ENCODE measurements around the gene ANO1.

Gene ANO1

GRCh38 chr11:70183483-70184176 lies 105.5 kb downstream of the ANO1 start:
- TF ChIP-seq CTCF (IDR thresholded peaks at IDR 0.05; ENCODE audit: low read depth, low read length), result no peak
- no peak overlapping the region for H3K4me3 ChIP-seq (ENCODE audit: low read depth, low read length)
- in situ Hi-C loops (cut with HindIII; ENCODE audit: low sequenced_read_pairs), result loop anchor here (25.0 kb wide), 1 partner anchor 171 kb away; no protein-coding TSS in a partner anchor
- no peak for DNase-seq (ENCODE audit: low read depth, low spot score)

DNA sequence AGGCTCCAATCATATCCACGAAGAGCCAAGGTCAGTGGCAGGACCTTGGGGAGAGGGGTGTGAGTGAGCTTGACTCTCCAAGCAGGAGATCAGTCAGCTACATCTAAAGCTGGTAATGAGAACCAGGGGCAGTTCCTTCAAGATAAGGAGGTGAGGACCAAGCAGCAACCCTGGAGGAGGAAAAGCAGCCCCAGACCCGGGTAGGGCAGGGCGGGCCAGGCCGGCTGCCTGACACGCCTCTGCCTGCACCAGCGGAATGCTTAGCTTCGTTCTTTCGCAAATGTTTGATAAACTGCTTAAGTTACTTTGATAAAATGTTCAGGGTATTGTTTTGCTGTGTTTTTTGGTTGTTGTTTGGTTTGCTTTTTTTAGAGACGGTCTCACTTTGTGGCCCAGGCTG lies 106.3 kb downstream of the ANO1 start:
- no peak for TF ChIP-seq CTCF (IDR thresholded peaks at IDR 0.05; ENCODE audit: low read depth, low read length)
- H3K4me3 ChIP-seq (ENCODE audit: low read depth, low read length), result no peak overlapping the region
- in situ Hi-C loops (cut with HindIII; ENCODE audit: low sequenced_read_pairs), result loop anchor here (25.0 kb wide), 1 partner anchor 172 kb away; no protein-coding TSS in a partner anchor
- DNase-seq (ENCODE audit: low read depth, low spot score), result no peak

DNA sequence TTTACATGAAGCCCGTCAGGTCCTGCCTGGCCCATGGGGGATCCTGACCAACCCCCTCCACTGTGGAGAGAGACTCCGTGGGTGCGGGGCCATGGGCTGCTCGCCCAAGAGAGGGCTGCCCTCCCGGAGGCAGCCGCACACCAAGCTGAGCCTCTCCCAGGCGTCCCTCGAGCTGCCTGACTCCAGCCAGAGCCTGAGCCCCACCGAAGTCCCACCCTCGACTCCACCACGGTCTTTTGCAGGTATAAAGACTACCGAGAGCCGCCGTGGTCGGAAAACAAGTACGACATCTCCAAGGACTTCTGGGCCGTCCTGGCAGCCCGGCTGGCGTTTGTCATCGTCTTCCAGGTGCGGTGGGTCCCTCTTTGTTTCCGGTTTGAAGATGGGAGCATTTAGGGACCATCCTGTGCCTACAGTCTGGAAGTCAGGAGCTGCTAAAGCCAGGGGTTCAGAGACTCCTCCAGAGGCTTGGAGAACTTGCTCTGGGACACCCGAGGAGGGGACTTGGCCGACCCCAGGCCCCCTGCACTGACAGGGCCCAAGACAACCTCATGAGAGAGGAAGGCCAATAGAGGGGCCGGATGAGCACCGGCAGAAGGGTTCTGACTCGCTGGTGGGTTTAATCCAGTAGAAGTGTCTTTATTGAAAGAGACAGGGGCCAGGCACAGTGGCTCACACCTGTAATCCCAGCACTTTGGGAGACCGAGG lies 107.4 kb downstream of the ANO1 start:
- no peak for DNase-seq (ENCODE audit: low read depth, low spot score)
- H3K4me3 ChIP-seq (ENCODE audit: low read depth, low read length), result no peak overlapping the region
- in situ Hi-C loops (cut with HindIII; ENCODE audit: low sequenced_read_pairs), result loop anchor here (25.0 kb wide), 1 partner anchor 173 kb away; no protein-coding TSS in a partner anchor
- no peak for TF ChIP-seq CTCF (IDR thresholded peaks at IDR 0.05; ENCODE audit: low read depth, low read length)

DNA sequence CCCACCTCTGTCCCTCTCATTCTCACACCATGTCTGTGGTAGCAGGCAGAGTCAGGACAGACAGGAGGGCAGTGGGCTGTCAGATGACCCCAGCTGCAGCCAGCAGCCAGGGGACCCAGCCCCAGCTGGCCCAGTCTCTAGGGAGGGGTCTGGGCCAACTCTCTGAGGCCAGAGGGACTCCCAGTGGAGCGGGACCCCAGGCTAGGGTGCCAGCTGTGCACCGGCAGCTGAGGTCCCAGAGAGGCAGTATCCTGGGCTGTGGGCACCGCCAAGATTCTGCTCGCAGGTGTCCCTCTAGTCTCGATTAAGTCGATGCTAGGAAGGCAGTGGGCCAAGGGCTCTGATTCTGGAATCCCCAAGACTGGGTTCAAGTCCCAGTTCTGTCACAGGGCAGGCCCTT lies 108.3 kb downstream of the ANO1 start:
- DNase-seq (ENCODE audit: low read depth, low spot score), result no peak
- in situ Hi-C loops (cut with HindIII; ENCODE audit: low sequenced_read_pairs), result loop anchor here (25.0 kb wide), 1 partner anchor 174 kb away; no protein-coding TSS in a partner anchor

DNA sequence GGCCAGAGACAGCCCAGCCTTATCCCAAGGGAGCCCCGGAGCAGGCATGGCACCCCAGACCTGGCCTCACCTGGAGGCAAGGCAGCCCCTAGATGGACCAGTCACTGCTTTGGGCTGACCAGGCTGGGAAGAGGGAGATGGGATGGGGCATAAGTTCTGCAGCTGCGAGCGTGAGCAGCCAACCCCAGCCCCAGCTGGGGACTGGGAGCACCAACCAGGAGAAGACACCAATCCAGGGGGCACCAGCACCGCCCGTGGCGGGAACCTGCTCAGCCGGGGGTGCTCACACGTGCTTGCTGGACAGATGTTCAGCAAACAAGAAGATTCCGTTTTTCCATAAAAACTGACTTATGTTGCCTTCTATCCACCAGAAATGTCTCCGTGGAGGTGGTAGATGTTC lies 108.8 kb downstream of the ANO1 start:
- H3K4me3 ChIP-seq (ENCODE audit: low read depth, low read length), result no peak overlapping the region
- in situ Hi-C loops (cut with HindIII; ENCODE audit: low sequenced_read_pairs), result loop anchor here (25.0 kb wide), 1 partner anchor 175 kb away; no protein-coding TSS in a partner anchor
- DNase-seq (ENCODE audit: low read depth, low spot score), result no peak
- TF ChIP-seq CTCF (IDR thresholded peaks at IDR 0.05; ENCODE audit: low read depth, low read length), result no peak

More for the DNA sequence above, 108.3 kb downstream of the ANO1 start:
- no peak for TF ChIP-seq CTCF (IDR thresholded peaks at IDR 0.05; ENCODE audit: low read depth, low read length)
- no peak overlapping the region for H3K4me3 ChIP-seq (ENCODE audit: low read depth, low read length)

DNA sequence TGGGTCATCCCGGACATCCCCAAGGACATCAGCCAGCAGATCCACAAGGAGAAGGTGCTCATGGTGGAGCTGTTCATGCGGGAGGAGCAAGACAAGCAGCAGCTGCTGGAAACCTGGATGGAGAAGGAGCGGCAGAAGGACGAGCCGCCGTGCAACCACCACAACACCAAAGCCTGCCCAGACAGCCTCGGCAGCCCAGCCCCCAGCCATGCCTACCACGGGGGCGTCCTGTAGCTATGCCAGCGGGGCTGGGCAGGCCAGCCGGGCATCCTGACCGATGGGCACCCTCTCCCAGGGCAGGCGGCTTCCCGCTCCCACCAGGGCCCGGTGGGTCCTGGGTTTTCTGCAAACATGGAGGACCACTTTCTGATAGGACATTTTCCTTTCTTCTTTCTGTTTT lies 109.7 kb downstream of the ANO1 start:
- no peak for TF ChIP-seq CTCF (IDR thresholded peaks at IDR 0.05; ENCODE audit: low read depth, low read length)
- no peak overlapping the region for H3K4me3 ChIP-seq (ENCODE audit: low read depth, low read length)
- in situ Hi-C loops (cut with HindIII; ENCODE audit: low sequenced_read_pairs), result loop anchor here (25.0 kb wide), 1 partner anchor 175 kb away; no protein-coding TSS in a partner anchor
- DNase-seq (ENCODE audit: low read depth, low spot score), result no peak
